ENCODE measurements around the gene IFNAR2.
"Not testable (repeated sequence)": the region's sequence is repeated elsewhere in the genome, so short reads cannot be mapped to it uniquely, and the experiment has no call there.

The IFNAR2 gene

DNA sequence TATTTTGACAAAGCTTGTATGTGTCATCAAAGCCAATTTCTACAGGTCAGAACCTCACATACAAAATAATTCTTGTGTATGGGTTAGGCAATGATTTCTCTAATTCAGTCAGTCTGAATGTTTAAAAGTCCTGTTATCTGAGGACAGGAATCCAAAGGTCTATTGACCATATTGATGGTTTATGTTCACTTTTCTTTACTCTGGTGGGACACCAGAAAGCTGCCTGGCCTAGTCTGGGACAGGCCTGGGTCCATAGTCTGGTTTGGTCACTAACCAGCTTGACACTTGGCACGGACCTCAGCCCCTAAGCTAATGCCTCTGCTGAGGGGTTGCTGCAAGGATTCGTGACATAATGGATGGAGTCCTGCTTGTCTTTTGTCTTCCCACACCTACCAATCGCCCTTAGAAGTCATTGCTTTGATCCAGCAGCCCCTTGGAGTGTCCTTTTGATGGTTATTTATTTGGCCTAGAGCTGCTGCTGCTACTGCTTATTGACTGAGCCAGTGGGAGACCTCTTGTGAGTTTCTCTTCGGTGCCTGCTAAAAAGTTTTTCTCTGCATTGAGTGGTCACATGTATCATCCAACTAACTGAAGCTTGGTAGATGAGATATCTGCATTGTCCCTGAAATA, 15.7 kb downstream of the IFNAR2 start:
- DNase-seq, result no peak

DNA sequence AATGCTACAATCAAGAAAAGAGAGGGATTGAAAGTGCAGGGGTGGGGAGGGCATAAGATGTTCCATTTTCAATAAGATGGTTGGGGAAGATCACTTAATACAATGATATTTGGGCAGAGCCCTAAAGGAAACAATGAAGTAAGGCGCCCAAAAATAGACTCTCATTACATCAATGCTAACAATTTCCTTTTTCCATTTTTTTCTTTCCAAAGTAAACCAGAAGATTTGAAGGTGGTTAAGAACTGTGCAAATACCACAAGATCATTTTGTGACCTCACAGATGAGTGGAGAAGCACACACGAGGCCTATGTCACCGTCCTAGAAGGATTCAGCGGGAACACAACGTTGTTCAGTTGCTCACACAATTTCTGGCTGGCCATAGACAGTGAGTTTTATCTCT, 16.8 kb downstream of the IFNAR2 start:
- DNase-seq, result no peak

DNA sequence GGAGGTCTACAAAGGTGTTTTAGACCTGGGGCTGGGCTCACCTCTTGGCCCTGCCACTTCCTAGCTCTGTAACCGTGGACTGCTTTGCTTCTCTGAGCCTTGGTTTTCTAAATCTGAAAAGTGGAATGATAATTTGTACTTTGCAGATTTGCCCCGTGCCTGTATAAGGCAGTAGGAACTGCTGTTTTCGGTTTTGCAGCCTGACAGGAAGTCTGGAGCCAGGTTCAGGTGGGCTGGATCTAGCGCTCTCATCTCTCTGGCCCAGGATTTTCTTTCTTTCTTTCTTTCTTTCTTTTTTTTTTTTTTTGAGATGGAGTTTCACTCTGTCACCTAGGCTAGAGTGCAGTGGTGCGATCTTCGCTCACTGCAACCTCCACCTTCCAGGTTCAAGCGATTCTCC, 17.2 kb downstream of the IFNAR2 start:
- no peak for DNase-seq

DNA sequence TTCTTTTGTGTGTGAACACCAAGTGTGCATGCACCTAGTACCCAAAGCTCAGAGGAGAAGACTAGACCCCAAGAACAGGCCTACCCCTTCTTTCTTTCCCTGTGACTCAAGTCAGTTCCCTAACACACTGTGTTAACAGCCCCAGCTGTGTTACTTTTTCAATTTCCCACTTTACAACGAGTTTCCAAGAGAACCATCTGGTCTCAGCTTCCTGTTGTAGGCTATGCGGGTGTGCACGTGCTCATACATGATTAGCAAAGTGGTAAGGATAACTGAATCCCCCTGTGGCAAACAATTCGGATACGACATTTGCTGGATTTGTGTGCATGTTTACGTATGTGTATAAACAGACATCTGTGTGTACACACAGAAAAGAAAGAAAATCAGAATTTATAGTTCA, 17.9 kb downstream of the IFNAR2 start:
- peak; percentile 84 for DNase-seq

DNA sequence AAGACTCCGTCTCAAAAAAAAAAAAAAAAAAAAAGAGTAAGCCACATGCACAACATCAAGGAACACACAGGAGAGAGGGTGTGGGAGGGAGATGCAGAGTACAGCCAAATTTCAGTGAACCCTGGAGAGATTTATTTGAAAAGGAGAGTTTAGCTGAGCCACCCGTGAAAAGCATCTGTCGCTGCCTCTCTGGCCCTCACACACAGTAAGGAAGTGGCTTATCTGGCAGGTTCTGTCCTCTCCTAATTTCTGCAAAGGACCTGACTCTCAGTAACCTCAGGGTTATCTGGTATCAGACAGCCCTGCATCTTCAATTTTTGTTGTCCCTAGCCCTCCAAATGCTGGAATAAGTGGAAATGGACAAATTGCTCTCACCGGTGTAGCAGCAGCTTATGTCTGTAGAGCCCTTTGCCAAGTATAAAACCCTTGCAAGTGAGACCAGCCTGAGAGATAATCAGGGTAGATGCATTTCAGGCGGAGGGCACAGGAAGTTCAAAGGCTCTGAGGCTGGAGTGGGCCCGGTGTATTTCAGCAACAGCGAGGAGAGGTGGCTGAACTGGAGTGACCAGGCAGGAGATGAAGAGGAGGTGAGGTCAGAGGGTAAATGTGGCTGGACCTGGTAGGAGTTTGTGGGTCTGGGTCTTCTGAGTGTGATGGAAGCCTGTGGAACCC, 19.7 kb downstream of the IFNAR2 start:
- DNase-seq, result peak; percentile 69

DNA sequence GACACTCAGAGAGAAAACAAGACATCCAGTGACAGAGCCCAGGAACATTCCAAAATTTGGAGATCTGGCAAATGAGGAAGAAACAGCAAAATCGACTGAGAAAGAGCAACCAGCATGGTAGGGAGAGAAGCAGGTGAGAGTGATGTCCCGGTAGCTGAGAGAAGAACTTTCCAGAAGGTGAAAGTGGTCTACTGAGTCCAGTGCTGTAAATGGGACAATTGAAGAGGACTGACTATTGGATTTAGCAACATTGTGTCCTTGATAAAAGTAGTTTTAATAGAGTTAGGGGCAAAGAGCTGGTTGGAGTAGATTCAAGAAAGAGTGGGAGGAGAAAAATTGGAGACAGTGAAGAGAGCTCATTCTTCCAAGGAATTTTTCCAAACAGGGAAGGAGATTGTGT, 21.4 kb downstream of the IFNAR2 start:
- DNase-seq, result no peak

DNA sequence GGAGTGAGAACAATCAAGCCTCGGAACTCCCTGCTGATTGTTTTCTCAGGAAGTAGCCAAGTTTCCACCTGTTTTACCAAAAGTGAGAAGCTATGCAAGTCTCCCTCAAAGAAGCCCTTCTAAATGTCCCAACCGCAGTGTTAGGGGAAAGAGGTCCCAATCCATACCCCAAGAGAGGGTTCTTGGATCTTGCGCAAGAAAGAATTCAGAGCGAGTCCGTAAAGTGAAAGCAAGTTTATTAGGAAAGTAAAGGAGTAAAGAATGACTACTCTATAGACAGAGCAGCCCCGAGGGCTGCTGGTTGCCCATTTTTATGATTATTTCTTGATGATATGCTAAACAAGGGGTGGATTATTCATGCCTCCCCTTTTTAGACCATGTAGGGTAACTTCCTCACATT, 23.6 kb downstream of the IFNAR2 start:
- not testable (repeated sequence) for DNase-seq

DNA sequence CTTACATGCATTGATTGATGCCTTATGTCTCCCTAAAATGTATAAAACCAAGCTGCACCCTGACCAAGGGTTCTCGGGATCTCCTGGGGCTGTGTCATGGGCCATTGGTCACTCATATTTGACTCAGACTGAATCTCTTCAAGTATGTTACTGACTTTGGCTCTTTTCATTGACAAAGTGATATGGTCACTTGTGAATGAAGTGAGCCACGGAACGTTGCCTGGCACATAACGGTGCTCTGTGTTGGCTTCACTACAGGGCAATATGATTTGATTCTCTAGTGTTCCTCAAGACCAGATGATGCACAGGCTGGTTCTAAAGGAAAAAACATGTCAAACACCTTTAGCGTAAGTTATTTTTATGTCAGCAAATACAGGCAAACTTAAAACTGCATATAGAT, 25.0 kb downstream of the IFNAR2 start:
- DNase-seq, result no peak

DNA sequence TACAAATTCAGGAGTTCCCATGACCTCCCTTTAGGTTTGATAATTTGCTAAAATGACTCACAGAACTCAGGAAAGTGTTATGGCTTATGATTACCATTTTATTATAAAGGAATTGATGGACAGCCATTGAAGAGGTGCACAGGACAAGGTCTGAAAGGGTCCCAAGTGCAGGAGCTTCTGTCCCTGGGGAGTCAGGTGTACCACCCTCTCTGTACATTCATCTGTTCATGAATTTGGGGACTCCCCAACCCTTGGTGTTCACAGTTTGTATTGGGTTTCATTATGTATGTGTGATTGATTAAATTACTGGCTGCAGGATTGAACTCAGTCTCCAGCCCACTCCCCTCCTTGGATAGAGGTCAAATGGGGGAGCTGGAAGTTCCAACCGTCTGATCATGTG, 25.7 kb downstream of the IFNAR2 start:
- no peak for DNase-seq

DNA sequence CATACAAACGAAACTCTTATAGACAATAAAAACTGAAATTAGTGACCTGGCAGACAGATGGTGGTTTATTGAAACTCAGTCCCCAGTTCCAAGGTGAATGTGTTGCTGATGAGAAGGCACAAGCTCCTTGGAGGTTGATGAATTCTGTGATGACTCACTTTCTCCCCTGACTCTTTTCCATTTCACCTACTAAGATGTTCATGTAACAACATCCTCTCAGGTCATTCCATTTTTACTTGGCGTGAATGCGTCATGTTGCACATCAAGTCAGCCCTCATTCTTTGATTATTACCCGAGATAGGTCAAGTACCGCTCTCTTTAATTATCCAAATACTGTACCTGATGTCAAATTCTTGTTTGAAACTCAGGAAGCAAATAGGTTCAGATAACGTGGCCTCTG, 26.3 kb downstream of the IFNAR2 start:
- no peak for DNase-seq

DNA sequence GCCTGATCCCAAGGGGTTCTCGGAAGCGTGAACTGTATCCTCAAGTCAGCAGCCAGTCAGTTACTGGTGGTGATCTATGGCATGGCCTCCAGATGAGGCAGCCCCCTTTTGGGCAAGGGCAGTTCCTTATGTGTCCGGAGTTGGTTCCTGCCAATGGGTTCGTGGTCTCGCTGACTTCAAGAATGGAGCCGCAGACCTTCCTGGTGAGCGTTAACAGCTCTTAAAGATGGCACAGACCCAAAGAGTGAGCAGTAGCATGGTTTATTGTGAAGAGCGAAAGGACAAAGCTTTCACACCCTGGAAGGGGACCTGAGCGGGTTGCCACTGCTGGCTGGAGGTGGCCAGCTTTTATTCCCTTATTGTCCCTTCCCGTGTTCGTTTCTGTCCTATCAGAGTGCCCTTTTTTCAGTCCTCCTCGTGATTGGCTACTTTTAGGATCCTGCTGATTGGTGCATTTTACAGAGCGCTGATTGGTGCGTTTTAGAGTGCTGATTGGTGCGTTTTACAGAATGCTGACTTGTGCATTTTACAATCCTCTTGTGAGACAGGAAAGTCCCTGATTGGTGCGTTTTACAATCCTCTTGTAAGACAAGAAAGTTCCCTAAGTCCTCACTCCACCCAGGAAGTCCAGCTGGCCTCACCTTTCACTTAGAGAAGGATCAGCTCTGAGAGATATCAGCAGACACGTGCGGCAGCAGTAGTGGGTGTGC, 27.5 kb downstream of the IFNAR2 start:
- DNase-seq, result no peak

DNA sequence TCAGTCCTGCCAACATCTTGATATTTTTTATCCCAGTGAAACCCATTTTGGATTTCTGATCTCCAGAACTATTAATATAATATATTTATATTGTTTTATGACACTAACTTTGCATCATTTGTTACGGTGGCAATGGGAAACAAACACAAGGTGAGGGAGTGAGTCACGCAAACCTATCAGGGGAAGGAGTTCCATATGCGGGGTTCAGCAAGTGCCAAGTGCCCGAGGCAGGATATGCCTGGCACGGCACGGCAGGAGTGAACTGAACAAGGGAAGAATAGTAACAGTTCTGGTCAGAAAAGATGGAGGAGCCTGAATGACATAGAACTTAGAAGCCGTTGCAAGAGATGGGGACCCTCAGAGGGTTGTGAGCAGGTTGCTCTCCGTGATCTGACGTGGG, 28.7 kb downstream of the IFNAR2 start:
- DNase-seq, result no peak

DNA sequence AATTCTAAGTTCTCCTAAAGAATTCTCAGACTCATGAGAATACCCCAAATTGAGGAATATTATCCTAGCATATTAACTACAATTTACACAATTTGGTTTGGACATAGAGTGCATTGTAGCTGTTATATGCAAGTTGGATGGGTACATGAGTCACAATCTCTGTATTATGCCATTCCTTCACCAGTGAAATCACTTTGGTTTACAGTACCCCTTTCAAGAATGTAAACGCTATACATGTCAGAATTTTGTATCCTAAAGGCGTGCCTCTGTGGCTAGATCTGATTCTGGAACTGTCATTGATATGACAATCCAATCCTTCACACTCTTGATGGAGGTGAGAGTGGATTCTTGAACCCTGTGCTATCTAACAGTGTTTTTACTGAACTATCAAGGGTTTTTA, 29.7 kb downstream of the IFNAR2 start:
- DNase-seq, result no peak

DNA sequence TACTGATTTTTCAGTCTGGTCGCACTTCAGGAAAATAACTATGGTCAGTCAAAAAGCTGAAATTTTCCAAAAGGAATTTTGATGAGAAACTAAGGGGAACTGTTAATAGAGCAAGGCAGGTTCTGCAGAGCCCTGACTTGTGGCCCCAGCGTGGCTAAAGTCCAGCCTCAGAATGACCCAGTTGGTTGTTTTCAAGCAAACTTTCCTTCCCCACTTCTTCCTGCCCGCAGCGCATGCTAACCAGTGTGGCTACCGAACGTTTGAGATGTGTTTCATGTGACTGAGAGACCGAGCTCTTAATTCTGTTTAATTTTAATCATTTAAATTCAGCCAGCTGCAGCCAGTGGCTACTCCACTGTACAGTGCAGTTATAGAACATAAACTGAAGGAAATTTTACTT, 30.3 kb downstream of the IFNAR2 start:
- DNase-seq, result peak; percentile 30

DNA sequence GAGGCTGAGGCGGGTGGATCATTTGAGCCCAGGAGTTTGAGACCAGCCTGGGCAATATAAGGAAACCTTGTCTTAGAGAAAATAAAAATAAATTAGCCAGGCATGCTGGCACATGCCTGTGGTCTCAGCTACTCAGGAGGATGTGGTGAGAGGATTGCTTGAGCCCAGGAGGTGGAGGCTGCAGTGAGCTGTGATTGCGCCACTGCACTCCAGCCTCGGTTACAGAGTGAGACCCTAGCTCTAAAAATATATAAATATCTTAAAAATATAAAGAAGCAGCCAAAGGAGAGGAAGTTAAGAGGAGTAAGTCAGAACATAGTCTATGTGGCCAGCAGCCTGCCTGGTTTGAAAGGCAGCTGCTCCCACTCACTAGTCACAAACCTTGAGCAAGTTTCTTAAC, 31.9 kb downstream of the IFNAR2 start:
- DNase-seq, result peak; percentile 77

DNA sequence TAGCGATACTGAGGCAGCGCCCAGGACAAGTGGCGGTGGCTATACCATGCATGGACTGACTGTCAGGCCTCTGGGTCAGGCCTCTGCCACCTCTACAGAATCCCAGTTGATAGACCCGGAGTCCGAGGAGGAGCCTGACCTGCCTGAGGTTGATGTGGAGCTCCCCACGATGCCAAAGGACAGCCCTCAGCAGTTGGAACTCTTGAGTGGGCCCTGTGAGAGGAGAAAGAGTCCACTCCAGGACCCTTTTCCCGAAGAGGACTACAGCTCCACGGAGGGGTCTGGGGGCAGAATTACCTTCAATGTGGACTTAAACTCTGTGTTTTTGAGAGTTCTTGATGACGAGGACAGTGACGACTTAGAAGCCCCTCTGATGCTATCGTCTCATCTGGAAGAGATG, 33.2 kb downstream of the IFNAR2 start:
- DNase-seq, result no peak

DNA sequence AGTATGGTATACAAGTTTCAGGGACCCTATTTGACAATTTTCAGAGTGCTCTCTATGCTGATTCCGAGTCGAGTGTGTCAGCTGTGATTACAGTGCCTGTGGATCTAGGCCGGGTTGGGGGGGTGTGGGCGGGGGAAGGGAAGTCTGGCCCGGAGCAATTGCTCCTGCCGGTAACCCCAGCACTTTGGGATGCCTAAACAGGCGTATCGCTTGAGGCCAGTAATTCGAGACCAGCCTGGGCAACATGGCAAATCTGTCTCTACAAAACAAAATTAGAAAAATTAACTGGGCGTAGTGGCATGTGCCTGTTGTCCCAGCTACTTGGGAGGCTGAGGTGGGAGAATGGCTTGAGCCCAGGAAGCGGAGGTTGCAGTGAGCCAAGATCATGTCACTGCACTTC, 34.8 kb downstream of the IFNAR2 start:
- DNase-seq, result no peak

DNA sequence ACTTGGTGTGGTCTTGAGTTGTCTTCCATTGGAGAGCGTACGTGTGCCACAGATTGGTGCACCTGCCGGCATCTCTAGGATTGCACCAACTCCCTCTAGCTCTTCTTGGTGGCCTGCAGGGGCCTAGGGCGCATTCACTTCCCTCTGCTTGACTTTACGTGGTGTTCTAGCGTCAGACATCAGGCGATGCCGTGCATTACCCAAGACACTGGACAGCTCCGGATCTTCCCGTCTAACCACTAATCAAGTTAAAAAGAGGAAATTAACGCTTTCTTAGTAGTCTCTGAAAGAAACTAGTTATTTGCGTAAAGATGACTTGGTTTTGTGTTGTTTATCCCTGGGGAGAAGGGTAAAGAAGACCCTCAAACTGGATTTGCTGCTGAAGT, 35.9 kb downstream of the IFNAR2 start:
- DNase-seq, result peak; percentile 95

DNA sequence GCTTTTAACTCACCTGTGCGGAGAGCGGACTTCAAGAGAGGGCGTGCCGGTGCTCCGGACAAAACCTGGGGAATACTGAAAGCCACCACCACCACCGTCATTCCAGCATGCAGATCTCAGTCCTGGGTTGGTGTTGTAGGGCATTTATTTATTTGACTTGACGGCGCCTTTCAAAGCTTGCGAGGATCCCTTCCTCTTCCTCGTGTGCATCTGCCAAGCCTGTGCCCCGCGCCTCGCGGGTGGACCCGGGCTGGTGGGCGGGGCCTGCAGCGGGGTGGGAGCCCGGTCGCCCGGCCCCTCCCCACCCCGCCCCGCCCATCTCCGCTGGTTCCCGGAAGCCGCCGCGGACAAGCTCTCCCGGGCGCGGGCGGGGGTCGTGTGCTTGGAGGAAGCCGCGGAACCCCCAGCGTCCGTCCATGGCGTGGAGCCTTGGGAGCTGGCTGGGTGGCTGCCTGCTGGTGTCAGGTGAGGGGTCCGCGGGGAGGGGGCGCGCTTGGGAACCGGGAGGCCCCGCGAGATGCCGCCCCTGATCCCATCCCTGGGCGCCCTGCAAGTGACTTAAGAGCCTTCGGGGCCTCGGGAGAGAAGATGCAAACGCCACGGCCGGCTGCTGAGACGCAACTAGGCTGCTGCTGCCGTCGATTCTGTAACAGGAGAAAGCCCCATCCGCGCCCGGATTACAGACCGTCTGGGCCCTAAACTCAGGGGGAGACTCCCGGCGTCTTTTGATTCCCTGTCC, 36.5 kb downstream of the IFNAR2 start, which contains the start of gene IL10RB:
IL10RB (plus strand) TSS at position 318 of the 739 bp plus-strand sequence; CDS start at position 417, 99 bp downstream.
- DNase-seq, result peak; percentile 90

DNA sequence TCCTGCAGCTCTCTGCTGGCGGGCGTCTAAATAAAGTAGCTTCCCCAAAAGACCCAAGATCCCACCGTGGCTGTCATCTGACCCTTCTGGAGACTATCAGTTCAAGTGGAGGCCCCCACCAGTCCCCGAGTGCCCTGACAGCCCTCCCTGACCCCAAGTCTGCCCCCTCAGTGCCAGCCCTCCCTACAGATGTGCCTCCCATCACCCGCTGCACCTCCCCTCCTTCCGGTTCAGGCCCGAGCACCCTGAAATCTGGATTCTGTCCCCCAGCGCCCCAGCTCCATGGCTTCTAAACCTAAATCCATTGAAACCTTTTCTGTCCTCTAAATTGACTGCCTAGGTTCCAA, 37.0 kb downstream of the IFNAR2 start:
- no peak for DNase-seq

DNA sequence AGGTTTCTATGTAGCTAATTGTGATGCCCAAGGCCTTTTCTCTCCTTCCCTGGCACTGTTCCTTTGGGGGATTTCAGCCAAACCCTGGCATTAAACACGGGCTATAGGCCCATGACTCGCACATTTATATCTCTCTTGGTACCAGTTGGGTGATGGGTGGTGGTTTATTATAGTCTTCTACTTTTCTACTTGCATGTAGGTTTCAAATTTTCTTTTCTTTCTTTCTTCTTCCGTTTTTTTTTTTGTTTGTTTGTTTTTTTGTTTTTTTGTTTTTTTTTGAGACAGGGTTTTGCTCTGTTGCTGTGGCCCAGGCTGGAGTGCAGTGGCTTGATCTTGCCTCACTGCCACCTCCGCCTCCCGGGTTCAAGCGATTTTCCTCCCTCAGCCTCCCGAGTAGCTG, 37.5 kb downstream of the IFNAR2 start:
- DNase-seq, result peak; percentile 26

DNA sequence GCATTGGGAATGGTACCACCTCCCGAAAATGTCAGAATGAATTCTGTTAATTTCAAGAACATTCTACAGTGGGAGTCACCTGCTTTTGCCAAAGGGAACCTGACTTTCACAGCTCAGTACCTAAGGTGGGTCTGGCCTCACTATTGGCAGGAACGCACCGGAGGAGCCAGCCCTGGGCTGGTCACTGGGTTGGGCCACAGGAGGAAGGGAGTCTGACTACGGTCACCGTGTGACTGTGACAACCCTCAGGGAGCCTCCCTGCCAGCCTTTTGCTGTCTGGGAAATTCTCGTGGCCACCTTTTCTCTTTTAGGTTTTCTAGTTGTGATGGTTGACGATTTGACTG, 38.6 kb downstream of the IFNAR2 start:
- no peak for DNase-seq

DNA sequence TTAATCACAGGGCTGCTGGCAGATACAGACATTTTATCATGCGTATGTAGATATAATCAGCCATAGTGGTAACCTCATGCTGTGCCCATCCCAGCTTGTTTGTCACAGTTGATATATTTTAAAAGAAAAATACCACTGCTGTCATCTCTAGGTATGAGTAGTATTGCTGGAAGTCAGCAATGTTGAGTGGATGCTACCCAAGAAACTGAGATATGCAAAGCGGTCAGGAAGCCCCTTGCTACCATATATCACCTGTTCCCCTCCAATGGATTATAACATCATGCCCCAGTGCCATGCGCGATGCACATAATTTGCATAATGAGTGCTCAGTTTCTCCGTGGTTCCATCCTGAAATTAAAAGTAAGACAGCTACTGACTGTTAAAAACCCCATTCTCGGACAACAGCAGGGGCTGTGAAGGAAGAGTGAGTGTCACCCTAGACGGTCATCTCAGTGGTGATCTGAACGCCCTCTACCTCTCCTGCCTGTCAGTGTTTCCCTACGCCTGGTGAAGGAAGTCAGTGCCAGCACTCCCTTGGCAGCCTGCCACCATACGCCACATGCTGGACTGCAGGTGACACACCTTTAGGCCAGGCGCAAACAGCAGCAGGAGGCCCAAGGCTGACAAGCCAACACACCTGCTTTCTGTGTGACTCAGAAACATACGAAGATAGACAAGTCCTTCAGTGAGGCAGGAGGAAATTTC, 39.2 kb downstream of the IFNAR2 start:
- DNase-seq, result peak; percentile 29

Data from hematopoietic multipotent progenitor cell treated with erythropoietin and hydrocortisone succinate and interleukin-3 and kit ligand, for 4 days (in vitro differentiated cells).